Kidney (tissue), 14 donors: Measurements from ENCODE around the gene CACNG1. TPM values are rescaled to one million over a fixed set of nuclear protein-coding genes. Genes with fewer than 3 reads are reported as not detected.

Source experiments
- DNase-seq, 5 donors: peaks; one replicate each; pipeline ENCODE4 v3.0.0-alpha.2; 2013 to 2020
- FAIRE-seq: peaks from 2 replicates; lab custom pipeline; 2012; peaks lifted over from hg19 to GRCh38; lab: Jason Lieb, UNC
- H3K27ac ChIP-seq, 2 donors: one replicate each; pipeline ENCODE4 v1.7.0; 2013; ENCODE audit warnings: low read depth in 2 of 2, low read length in 2 of 2, inconsistent platforms in 1 of 2
- H3K27me3 ChIP-seq: one replicate; pipeline ENCODE4 v1.7.1; 2013; ENCODE audit warnings: low read length, inconsistent platforms; ENCODE audit not compliant: control insufficient read depth, insufficient read depth
- H3K36me3 ChIP-seq, 3 donors: one replicate each; pipeline versions ENCODE4 v1.7.0 to v1.7.1; 2013; ENCODE audit warnings: low read length in 3 of 3, control low read depth in 1 of 3, inconsistent platforms in 1 of 3; ENCODE audit not compliant: insufficient read depth in 3 of 3, control insufficient read depth in 2 of 3
- H3K4me1 ChIP-seq, 3 donors: one replicate each; pipeline versions ENCODE4 v1.7.0 to v1.7.1; 2013; ENCODE audit warnings: low read length in 3 of 3, inconsistent platforms in 1 of 3, low read depth in 1 of 3; ENCODE audit not compliant: control insufficient read depth in 2 of 3, insufficient read depth in 2 of 3
- H3K4me3 ChIP-seq, 3 donors: one replicate each; pipeline versions ENCODE4 v1.7.0 to v1.8.1; 2013; ENCODE audit warnings: low read length in 3 of 3, control low read depth in 1 of 3, inconsistent platforms in 1 of 3
- H3K9ac ChIP-seq, 3 donors: one replicate each; pipeline versions ENCODE4 v1.7.0 to v1.7.1; 2013; ENCODE audit warnings: low read length in 3 of 3, control low read depth in 1 of 3, inconsistent platforms in 1 of 3
- H3K9me3 ChIP-seq, 3 donors: one replicate each; pipeline versions ENCODE4 v1.7.0 to v1.7.1; 2013; ENCODE audit warnings: low read length in 3 of 3, control low read depth in 1 of 3, inconsistent platforms in 1 of 3; ENCODE audit not compliant: control insufficient read depth in 2 of 3, insufficient read depth in 1 of 3
- CTCF ChIP-seq: IDR thresholded peaks from 3 replicates; pipeline ENCODE4 v1.5.1; 2012; ENCODE audit warnings: mild to moderate bottlenecking, moderate library complexity, borderline replicate concordance; ENCODE audit not compliant: insufficient read depth; ENCODE audit errors: extremely low read depth
- intact Hi-C: fragments of 100-400 bp; cut with DNase I; formaldehyde crosslinking; loops from one replicate; pipeline ENCODE4 v1.11.1; 2022
- polyA plus RNA-seq: library from polyadenylated mRNA; stranded (reverse); fragments of 350-450 nt; fragmentation: Illumina TruSeq; extraction: RNeasy Lipid Tissue Mini Kit (QIAGEN cat#74804); gene quantifications from one replicate; pipeline ENCODE4 v1.2.3, GENCODE V29; 2014; ENCODE audit warnings: low read depth, low replicate concordance; ENCODE audit not compliant: insufficient read depth
- total RNA-seq: library from RNA; stranded (reverse); fragmentation: NEBNext Ultra II Directional; extraction: Animal tissue kit (Norgen Biotek cat#: 25700); gene quantifications from one replicate; pipeline ENCODE4 v1.2.1, GENCODE V29; 2021
- donor health status: control.
- donor health status: control.
- donor health status: control.
- donor health status: control.
- donor health status: control.
- donor health status: DM: yes; HTN: yes; CAD: no.
- donor health status: Normal renal cell carcinoma (clear cell type).

The CACNG1 gene
- total and polyA plus RNA-seq, 2 donors from 2014 or later: not detected

- H3K36me3 ChIP-seq: no peaks in the 10 kb centered on the region
- H3K27ac ChIP-seq: no peak overlapping the region
- no peaks in the 10 kb centered on the region for H3K9me3 ChIP-seq
- no peak for TF ChIP-seq CTCF
- intact Hi-C loops: no loop called here
- FAIRE-seq (no peak), DNase-seq (no peak)
- H3K27me3 ChIP-seq: no peaks in the 10 kb centered on the region
- no peak overlapping the region for H3K9ac ChIP-seq
- no peak overlapping the region for H3K4me3 ChIP-seq
- no peaks in the 10 kb centered on the region for H3K4me1 ChIP-seq
Observed at GRCh38 chr17:66996926-66997325, 47.4 kb upstream of the CACNG1 start.

GRCh38 chr17:67003231-67003630 lies 41.1 kb upstream of the CACNG1 start:
- no peak overlapping the region for H3K27ac ChIP-seq
- TF ChIP-seq CTCF: no peak
- no peaks in the 10 kb centered on the region for H3K36me3 ChIP-seq
- FAIRE-seq (no peak), DNase-seq (no peak)
- no peaks in the 10 kb centered on the region for H3K27me3 ChIP-seq
- no peak overlapping the region for H3K9ac ChIP-seq
- intact Hi-C loops: no loop called here
- no peaks in the 10 kb centered on the region for H3K4me1 ChIP-seq
- peaks cover 0 to 5% (median 2%) of the 10 kb centered on the region in 3 donors for H3K9me3 ChIP-seq
- no peak overlapping the region for H3K4me3 ChIP-seq

GRCh38 chr17:67004181-67004580 lies 40.2 kb upstream of the CACNG1 start:
- peaks cover 0 to 8% (median 2%) of the 10 kb centered on the region in 3 donors for H3K9me3 ChIP-seq
- no peak overlapping the region for H3K9ac ChIP-seq
- H3K27me3 ChIP-seq: no peaks in the 10 kb centered on the region
- H3K36me3 ChIP-seq: no peaks in the 10 kb centered on the region
- no peak overlapping the region for H3K27ac ChIP-seq
- intact Hi-C loops: no loop called here
- TF ChIP-seq CTCF: no peak
- no peak overlapping the region for H3K4me3 ChIP-seq
- H3K4me1 ChIP-seq: no peaks in the 10 kb centered on the region
- FAIRE-seq: no peak
- DNase-seq: no peak

DNA sequence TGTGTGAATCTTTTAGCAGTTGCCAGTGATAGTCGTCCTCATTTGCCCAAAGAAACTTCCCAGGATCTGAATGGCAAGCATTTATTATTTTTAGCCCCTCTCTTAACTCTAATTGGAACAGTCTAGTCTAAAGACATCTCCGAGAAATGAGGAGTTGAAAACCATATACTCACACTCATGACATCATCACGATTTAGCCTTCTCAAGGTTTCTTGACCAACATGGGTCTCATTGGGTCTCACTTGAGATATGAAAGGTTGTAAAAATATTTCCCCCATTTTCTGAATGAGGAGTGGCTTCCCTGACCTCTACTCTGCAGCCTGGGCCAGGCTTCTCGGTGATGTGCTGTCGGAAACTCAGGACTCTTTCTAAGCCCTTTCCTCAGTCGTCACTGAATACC lies 37.1 kb upstream of the CACNG1 start:
- Histone ChIP-seq H3K9ac (no peak overlapping the region), H3K27ac (no peak overlapping the region), H3K4me3 (no peak overlapping the region), H3K9me3 (peaks cover 0 to 14% (median 2%) of the 10 kb centered on the region in 3 donors), H3K36me3 (no peaks in the 10 kb centered on the region), H3K27me3 (no peaks in the 10 kb centered on the region), H3K4me1 (no peaks in the 10 kb centered on the region)
- no peak for TF ChIP-seq CTCF
- intact Hi-C loops: no loop called here
- DNase-seq (no peak), FAIRE-seq (no peak)
